ENCODE results near the gene VSIG10.
"Not testable (repeated sequence)": the region's sequence is repeated elsewhere in the genome, so short reads cannot be mapped to it uniquely, and the experiment has no call there.

The VSIG10 gene

DNA sequence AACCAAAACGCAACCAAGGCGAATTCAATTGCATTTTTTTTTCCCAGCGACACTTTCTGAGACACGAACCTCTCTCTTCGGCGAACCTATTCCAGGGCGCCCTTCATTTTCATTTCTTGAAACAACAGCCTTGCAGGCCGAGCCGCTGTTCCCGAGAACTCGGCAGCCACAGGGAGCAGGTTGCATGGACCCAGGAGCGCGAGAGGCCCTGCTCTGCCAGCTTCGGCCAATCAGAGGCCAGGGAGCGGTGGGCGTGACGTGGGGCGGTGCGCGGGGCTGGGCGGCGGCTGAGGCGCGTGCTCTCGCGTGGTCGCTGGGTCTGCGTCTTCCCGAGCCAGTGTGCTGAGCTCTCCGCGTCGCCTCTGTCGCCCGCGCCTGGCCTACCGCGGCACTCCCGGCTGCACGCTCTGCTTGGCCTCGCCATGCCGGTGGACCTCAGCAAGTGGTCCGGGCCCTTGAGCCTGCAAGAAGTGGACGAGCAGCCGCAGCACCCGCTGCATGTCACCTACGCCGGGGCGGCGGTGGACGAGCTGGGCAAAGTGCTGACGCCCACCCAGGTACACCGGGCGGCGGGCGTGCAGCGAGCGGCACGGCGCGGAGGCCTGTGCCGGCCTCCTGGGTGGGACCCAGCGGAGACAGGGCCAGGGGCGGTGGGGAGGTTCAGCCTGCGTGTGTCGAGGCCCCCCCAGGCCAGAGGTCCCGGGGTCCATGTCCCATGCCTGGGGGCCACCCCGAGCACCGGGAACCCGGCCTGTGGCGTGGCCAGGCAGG is 32.2 kb upstream of the VSIG10 start, which contains the start of gene PEBP1:
Gene PEBP1 (plus strand): TSS at position 337 of the 771 bp plus-strand sequence. CDS start 86 bp downstream, at position 423.
- 1 to 2% methylated on average over 50 to 65 of the region's 70 CpGs for WGBS, 2 experiments (ENCODE audit: insufficient coverage in 2 of 2)
- peaks cover 9% of the 10 kb centered on the region for H3K4me1 ChIP-seq (ENCODE audit: control insufficient read depth, insufficient read depth, low read length, poor library complexity, severe bottlenecking)
- peak within 1 kb of the TSS; percentile 66 for H3K27ac ChIP-seq (ENCODE audit: low read depth, low read length, severe bottlenecking)
- no peaks in the 10 kb centered on the region for H3K9me3 ChIP-seq (ENCODE audit: control insufficient read depth, low read length)
- peak within 1 kb of the TSS; percentile 90 for H3K4me3 ChIP-seq (ENCODE audit: extremely low read depth, insufficient read depth, low read length, poor library complexity, severe bottlenecking)
- peaks cover 25% of the 10 kb centered on the region for H3K36me3 ChIP-seq (ENCODE audit: control insufficient read depth, insufficient read depth, low read length)

DNA sequence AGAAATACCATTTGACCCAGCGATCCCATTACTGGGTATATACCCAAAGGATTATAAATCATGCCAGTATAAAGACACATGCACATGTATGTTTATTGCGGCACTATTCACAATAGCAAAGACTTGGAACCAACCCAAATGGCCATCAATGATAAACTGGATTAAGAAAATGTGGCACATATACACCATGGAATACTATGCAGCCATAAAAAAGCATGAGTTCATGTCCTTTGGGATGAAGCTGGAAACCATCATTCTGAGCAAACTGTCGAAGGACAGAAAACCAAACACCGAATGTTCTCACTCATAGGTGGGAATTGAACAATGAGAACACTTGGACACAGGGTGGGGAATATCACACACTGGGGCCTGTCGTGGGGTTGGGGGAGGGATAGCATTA is 25.6 kb upstream of the VSIG10 start:
- not testable (repeated sequence) for H3K9me3 ChIP-seq (ENCODE audit: control insufficient read depth, low read length); H3K4me3 ChIP-seq (ENCODE audit: extremely low read depth, insufficient read depth, low read length, poor library complexity, severe bottlenecking); H3K27ac ChIP-seq (ENCODE audit: low read depth, low read length, severe bottlenecking); H3K36me3 ChIP-seq (ENCODE audit: control insufficient read depth, insufficient read depth, low read length); H3K4me1 ChIP-seq (ENCODE audit: control insufficient read depth, insufficient read depth, low read length, poor library complexity, severe bottlenecking)
- WGBS, 2 experiments (ENCODE audit: insufficient coverage in 2 of 2), result 84 to 95% methylated on average over 2 of the region's 5 CpGs

DNA sequence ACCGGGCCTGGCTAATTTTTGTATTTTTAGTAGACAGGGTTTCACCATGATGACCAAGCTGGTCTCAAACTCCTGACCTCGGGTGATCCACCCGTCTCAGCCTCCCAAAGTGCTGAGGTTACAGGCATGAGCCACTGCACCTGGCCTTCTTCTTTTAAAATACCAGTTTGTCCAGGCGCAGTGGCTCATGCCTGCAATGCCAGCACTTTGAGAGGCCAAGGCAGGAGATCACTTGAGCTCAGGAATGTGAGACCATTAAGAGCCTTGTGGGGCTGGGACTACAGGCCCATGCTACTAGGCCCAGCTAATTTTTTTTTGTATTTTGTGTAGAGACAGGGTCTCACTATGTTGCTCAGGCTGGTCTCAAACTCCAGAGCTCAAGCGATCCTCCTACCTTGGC is 24.1 kb upstream of the VSIG10 start:
- Histone ChIP-seq H3K36me3 (ENCODE audit: control insufficient read depth, insufficient read depth, low read length) (no peaks in the 10 kb centered on the region), H3K9me3 (ENCODE audit: control insufficient read depth, low read length) (no peaks in the 10 kb centered on the region), H3K4me3 (ENCODE audit: extremely low read depth, insufficient read depth, low read length, poor library complexity, severe bottlenecking) (no peak overlapping the region), H3K27ac (ENCODE audit: low read depth, low read length, severe bottlenecking) (no peak overlapping the region), H3K4me1 (ENCODE audit: control insufficient read depth, insufficient read depth, low read length, poor library complexity, severe bottlenecking) (no peaks in the 10 kb centered on the region)
- 94 to 98% methylated on average over 4 to 5 of the region's 5 CpGs for WGBS, 2 experiments (ENCODE audit: insufficient coverage in 2 of 2)

DNA sequence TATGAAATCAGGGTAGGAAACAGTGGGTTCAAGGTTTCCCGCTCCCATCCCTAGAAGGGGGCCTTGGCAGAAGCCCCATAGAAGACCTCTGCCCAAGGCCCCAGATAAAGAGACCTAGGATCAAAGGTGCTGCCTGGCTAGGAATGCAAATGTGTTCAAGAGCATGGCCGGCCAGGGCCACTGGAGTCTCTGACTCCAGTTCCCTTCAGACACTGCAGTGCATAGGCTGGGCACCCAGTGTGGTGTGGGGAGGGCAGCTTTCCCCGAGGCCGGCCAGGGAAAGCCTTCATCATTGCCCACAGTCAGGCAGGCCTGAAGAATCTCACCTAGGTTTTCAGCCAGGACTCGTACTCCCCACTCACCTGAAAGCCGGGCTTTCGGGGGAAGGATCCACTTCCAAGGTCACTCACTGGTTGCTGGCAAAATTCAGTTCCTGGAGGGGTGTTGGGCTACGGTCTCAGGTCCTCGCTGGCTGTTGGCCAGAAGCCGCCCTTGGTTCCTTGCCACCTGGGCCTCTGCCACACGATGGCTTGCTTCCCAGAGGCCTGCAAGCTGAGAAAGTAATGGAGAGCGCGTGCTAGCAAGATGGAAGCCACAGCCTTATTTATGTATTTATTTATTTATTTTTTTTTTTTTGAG is 22.4 kb upstream of the VSIG10 start:
- H3K36me3 ChIP-seq (ENCODE audit: control insufficient read depth, insufficient read depth, low read length), result no peaks in the 10 kb centered on the region
- H3K27ac ChIP-seq (ENCODE audit: low read depth, low read length, severe bottlenecking), result no peak overlapping the region

DNA sequence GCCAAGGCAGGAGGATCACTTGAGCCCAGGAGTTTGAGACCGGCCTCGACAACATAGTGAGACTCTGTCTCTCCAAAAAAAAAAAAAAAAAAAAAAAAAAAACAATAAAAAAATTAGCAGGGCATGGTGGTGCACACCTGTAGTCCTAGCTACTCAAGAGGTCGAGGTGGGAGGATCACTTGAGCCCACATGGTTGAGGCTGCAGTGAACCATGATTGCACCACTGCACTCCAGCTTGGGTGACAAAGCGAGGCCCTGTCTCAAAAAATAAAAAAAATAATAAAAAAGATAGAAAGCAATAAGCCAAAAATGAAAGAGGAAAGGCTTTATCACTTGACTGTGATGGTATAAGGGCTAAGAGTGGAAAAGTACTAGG is 21.9 kb upstream of the VSIG10 start:
- H3K27ac ChIP-seq (ENCODE audit: low read depth, low read length, severe bottlenecking), result no peak overlapping the region
- WGBS, 2 experiments (ENCODE audit: insufficient coverage in 2 of 2), result 83 to 100% methylated on average over 1 of the region's 4 CpGs
- H3K9me3 ChIP-seq (ENCODE audit: control insufficient read depth, low read length), result no peaks in the 10 kb centered on the region

More for the DNA sequence above, 22.4 kb upstream of the VSIG10 start:
- Histone ChIP-seq H3K4me1 (ENCODE audit: control insufficient read depth, insufficient read depth, low read length, poor library complexity, severe bottlenecking) (no peaks in the 10 kb centered on the region), H3K9me3 (ENCODE audit: control insufficient read depth, low read length) (no peaks in the 10 kb centered on the region), H3K4me3 (ENCODE audit: extremely low read depth, insufficient read depth, low read length, poor library complexity, severe bottlenecking) (no peak overlapping the region)
- WGBS, 2 experiments (ENCODE audit: insufficient coverage in 2 of 2), result 92% methylated on average over 11 of the region's 13 CpGs

DNA sequence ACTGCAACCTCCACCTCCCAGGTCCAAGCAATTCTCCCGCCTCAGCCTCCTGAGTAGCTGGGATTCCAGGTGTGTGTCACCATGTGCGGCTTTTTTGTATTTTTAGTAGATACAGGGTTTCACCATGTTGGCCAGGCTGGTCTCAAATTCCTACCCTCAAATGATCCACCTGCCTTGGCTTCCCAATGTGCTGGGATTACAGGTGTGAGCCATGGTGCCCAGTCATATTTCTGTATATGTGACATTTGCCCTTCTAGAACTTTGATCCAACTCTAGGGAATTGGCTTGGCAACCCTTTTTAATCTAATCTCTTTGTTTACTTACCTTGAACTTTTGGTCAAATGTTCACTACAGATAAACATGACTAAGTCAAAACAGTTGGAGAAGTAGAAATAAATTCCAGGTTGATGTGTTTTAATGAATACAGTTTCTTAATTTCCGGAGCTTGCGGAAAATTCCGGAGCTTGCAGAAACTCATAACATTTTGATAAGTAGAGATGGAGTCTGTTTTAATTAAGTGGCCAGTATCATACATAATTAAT is 20.6 kb upstream of the VSIG10 start:
- WGBS, 2 experiments (ENCODE audit: insufficient coverage in 2 of 2), result 60% methylated on average over 1 of the region's 5 CpGs; no CpG with 5 or more reads in 1 of the 2 experiments
- peaks cover 4% of the 10 kb centered on the region for H3K4me1 ChIP-seq (ENCODE audit: control insufficient read depth, insufficient read depth, low read length, poor library complexity, severe bottlenecking)
- H3K27ac ChIP-seq (ENCODE audit: low read depth, low read length, severe bottlenecking), result no peak overlapping the region
- no peak overlapping the region for H3K4me3 ChIP-seq (ENCODE audit: extremely low read depth, insufficient read depth, low read length, poor library complexity, severe bottlenecking)
- H3K9me3 ChIP-seq (ENCODE audit: control insufficient read depth, low read length), result no peaks in the 10 kb centered on the region
- H3K36me3 ChIP-seq (ENCODE audit: control insufficient read depth, insufficient read depth, low read length), result no peaks in the 10 kb centered on the region

More for the DNA sequence above, 21.9 kb upstream of the VSIG10 start:
- H3K4me1 ChIP-seq (ENCODE audit: control insufficient read depth, insufficient read depth, low read length, poor library complexity, severe bottlenecking), result no peaks in the 10 kb centered on the region
- no peak overlapping the region for H3K4me3 ChIP-seq (ENCODE audit: extremely low read depth, insufficient read depth, low read length, poor library complexity, severe bottlenecking)
- no peaks in the 10 kb centered on the region for H3K36me3 ChIP-seq (ENCODE audit: control insufficient read depth, insufficient read depth, low read length)

DNA sequence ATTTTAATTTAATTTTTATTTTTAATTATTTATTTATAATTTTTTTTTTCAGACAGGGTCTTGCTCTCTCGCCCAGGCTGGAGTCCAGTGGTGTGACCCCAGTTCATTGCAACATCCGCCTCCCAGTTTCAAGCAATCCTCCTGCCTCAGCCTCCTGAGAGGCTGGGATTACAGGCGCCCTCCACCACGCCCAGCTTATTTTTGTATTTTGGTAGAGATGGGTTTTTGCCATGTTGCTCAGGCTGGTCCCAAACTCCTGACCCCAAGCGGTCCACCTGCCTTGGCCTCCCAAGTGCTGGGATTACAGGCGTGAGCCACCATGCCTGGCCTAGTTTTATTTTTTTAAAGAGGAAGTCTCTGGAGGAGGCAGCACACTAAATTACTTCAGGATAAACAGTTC is 18.5 kb upstream of the VSIG10 start:
- 80 to 90% methylated on average over 1 to 2 of the region's 6 CpGs for WGBS, 2 experiments (ENCODE audit: insufficient coverage in 2 of 2)
- H3K9me3 ChIP-seq (ENCODE audit: control insufficient read depth, low read length), result no peaks in the 10 kb centered on the region
- H3K4me1 ChIP-seq (ENCODE audit: control insufficient read depth, insufficient read depth, low read length, poor library complexity, severe bottlenecking), result peaks cover 4% of the 10 kb centered on the region
- H3K36me3 ChIP-seq (ENCODE audit: control insufficient read depth, insufficient read depth, low read length), result no peaks in the 10 kb centered on the region
- H3K27ac ChIP-seq (ENCODE audit: low read depth, low read length, severe bottlenecking), result no peak overlapping the region
- no peak overlapping the region for H3K4me3 ChIP-seq (ENCODE audit: extremely low read depth, insufficient read depth, low read length, poor library complexity, severe bottlenecking)

DNA sequence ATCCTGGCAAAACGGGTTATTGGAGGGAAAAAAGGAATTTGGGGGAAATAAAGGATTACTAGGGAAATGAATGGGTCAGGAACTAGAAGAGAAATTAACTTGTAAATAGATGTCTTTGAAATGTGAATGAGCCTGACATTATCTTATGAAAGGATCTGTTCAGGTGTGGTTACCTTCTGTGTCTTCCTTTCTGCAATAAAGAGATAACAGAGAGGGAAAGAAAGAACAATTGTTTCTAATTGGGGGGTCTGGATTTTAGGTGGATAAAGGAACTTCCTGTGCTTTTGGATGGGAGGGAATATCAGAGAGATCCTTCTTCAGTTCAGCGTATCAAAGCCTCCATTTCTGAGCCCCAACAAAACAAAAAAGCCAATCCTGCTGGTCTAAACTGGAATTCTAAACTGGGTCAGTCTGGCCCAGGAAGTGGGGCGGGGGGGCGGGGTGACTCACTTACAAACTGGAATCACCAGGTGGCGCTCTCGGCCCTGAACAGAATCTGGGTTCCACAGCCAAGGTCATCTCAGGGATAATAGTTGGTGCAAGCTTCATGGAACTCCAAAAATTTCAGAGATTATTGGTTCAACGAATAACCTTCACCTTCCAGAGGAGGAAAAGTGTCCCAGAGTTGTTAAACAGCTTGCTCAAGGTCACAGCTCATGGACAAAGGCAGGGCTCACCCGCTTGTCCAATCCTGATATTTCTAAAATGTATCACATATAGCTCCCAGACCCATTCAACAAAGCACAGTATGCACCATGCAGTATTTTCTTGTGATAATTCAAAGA is 17.0 kb upstream of the VSIG10 start:
- WGBS, 2 experiments (ENCODE audit: insufficient coverage in 2 of 2), result 6 to 16% methylated on average over 4 to 6 of the region's 8 CpGs
- no peaks in the 10 kb centered on the region for H3K36me3 ChIP-seq (ENCODE audit: control insufficient read depth, insufficient read depth, low read length)
- H3K27ac ChIP-seq (ENCODE audit: low read depth, low read length, severe bottlenecking), result peak overlapping the region; percentile 50
- H3K4me1 ChIP-seq (ENCODE audit: control insufficient read depth, insufficient read depth, low read length, poor library complexity, severe bottlenecking), result peaks cover 4% of the 10 kb centered on the region
- no peaks in the 10 kb centered on the region for H3K9me3 ChIP-seq (ENCODE audit: control insufficient read depth, low read length)
- H3K4me3 ChIP-seq (ENCODE audit: extremely low read depth, insufficient read depth, low read length, poor library complexity, severe bottlenecking), result no peak overlapping the region

DNA sequence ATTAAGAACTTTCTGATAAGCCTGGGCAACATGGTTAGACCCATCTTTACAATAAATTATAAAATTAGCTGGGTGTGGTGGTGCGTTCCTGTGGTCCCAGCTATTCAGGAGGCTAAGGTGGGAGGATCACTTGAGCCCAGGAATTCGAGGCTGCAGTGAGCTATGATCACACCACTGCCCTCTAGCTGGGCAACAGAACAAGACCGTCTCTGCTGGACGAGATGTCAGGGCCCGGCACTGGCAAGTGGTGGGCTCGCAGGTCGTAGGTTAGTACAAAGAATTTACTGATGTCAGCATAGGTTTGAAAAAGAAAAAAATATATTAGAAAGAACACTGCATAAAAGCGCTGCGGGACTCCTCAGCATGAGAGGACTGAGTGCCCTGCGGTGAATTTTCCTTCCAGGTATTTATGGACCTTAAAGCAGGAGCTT is 15.7 kb upstream of the VSIG10 start:
- Histone ChIP-seq H3K36me3 (ENCODE audit: control insufficient read depth, insufficient read depth, low read length) (no peaks in the 10 kb centered on the region), H3K4me3 (ENCODE audit: extremely low read depth, insufficient read depth, low read length, poor library complexity, severe bottlenecking) (no peak overlapping the region), H3K4me1 (ENCODE audit: control insufficient read depth, insufficient read depth, low read length, poor library complexity, severe bottlenecking) (peaks cover 4% of the 10 kb centered on the region), H3K9me3 (ENCODE audit: control insufficient read depth, low read length) (no peaks in the 10 kb centered on the region), H3K27ac (ENCODE audit: low read depth, low read length, severe bottlenecking) (no peak overlapping the region)
- WGBS, 2 experiments (ENCODE audit: insufficient coverage in 2 of 2), result 54 to 58% methylated on average over 8 to 10 of the region's 10 CpGs

DNA sequence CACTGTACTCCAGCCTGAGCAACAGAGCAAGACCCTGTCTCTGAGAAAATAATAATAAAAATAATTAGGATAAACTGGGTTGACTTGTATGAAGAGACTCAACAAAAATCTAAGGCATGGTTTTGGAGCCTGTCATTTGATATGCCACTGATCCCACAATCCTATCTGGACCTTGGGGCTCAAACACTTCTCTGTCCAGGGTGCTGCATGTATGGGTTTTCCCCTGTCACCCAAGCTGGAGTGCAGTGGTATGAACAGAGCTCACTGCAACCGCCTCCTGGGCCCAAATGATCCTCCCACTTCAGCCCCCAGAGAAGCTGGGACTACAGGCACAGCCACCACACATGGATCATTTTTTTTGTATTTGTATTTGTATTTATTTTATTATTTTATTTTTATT is 5.3 kb upstream of the VSIG10 start:
- H3K9me3 ChIP-seq (ENCODE audit: control insufficient read depth, low read length), result no peaks in the 10 kb centered on the region
- no peak overlapping the region for H3K4me3 ChIP-seq (ENCODE audit: extremely low read depth, insufficient read depth, low read length, poor library complexity, severe bottlenecking)
- no peaks in the 10 kb centered on the region for H3K36me3 ChIP-seq (ENCODE audit: control insufficient read depth, insufficient read depth, low read length)
- no peaks in the 10 kb centered on the region for H3K4me1 ChIP-seq (ENCODE audit: control insufficient read depth, insufficient read depth, low read length, poor library complexity, severe bottlenecking)
- H3K27ac ChIP-seq (ENCODE audit: low read depth, low read length, severe bottlenecking), result no peak overlapping the region
- no CpG with 5 or more reads among the region's 1 CpG for WGBS, 2 experiments (ENCODE audit: insufficient coverage in 2 of 2)
